RWPE1 (cell line): ENCODE data around the gene MDC1.
A peak's percentile ranks its signal among the peaks of the same experiment; 100 is the strongest.

Experiments
- CTCF ChIA-PET: fragments of 350-600 bp; sonication (Branson Sonifier 250); formaldehyde crosslinking; extraction: SDS; loops from one replicate; lab custom pipeline; 2021; lab: Yijun Ruan, JAX
- POLR2A ChIA-PET: fragments of 400-600 bp; formaldehyde crosslinking; extraction: SDS; loops from one replicate; lab custom pipeline; 2020; ENCODE audit warnings: antibody characterized with exemption; ENCODE audit not compliant: low non-redundant PET; lab: Yijun Ruan, JAX
- DNase-seq: peaks from one replicate; pipeline ENCODE4 v3.0.0; 2012; ENCODE audit warnings: low spot score
- H3K27ac ChIP-seq: fragments of 450-650 bp; 2 replicates; pipeline ENCODE4 v1.5.1; 2017
- TF ChIP-seq, protein P1 (sequence below): fragments of 450-650 bp; conservative IDR thresholded peaks from 2 replicates; pipeline ENCODE4 v1.5.1; 2017; ENCODE audit warnings: low read depth, mild to moderate bottlenecking

The MDC1 gene

DNA sequence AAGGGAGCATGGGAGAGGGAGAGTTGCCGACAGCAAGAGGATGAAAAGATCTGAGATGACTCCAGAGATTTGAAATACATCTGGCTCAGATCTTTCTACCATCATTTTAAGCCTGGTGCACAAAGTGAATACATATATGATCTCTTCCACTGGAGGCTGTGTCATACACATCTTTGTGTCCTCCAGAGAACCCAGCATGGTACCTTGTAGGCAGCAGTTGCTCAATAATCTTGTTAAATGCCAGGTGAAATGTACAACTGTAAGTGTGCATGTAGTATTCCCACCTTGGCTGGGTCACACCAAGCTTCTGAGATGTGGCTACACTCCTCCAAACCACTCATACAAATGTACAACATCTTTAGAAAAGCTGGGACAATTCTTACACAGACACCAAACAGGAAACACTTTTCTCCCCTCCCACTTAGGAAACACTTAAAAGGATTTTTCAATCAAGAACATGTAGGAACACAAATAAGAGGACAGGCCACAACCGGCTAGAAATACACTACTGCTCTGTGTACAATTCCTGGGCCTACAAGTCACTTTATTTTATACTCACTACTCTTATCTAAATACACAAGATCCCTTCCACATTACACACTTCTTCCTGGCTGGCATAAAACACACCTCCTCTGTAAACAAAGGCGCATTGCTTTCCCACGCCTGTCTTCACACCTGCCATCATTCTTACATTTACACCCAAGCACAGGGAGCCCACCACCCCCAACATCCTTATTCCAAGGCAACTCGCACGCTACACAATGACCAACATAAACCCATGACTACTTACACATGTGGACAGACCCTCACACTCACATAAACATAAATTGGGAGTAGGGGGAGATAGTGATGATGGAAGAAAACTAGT lies 31.1 kb upstream of the MDC1 start:
- DNase-seq: no peak
- H3K27ac ChIP-seq: peak overlapping the region; percentile 85
- POLR2A ChIA-PET: no interaction called here
- CTCF ChIA-PET: interaction anchor here (0.6 to 0.8 kb wide), 3 partner anchors 31 to 154 kb away, joined by 3 to 5 read pairs (median 4); no protein-coding TSS in a partner anchor
- TF ChIP-seq, protein P1, sequence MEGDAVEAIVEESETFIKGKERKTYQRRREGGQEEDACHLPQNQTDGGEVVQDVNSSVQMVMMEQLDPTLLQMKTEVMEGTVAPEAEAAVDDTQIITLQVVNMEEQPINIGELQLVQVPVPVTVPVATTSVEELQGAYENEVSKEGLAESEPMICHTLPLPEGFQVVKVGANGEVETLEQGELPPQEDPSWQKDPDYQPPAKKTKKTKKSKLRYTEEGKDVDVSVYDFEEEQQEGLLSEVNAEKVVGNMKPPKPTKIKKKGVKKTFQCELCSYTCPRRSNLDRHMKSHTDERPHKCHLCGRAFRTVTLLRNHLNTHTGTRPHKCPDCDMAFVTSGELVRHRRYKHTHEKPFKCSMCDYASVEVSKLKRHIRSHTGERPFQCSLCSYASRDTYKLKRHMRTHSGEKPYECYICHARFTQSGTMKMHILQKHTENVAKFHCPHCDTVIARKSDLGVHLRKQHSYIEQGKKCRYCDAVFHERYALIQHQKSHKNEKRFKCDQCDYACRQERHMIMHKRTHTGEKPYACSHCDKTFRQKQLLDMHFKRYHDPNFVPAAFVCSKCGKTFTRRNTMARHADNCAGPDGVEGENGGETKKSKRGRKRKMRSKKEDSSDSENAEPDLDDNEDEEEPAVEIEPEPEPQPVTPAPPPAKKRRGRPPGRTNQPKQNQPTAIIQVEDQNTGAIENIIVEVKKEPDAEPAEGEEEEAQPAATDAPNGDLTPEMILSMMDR: no peak

DNA sequence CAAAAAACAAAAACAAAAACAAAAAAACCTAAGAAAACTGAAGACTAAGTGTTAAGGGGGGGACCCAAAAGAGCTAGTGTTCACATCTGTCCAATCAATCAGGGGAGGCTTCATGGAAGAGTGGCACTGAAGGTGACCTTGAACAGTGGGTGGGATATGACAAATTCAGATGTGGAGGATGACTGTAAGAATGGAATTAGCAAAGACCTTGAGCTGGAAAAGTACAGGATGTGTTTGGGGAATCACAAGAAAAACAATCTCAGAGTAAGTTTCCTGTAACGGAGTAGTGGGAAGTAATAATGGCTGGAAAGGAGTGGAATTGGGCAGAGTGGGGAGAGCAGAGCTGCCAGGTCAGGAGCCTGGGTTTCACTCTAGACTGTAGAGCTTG lies 30.2 kb upstream of the MDC1 start:
- DNase-seq: no peak
- POLR2A ChIA-PET: no interaction called here
- H3K27ac ChIP-seq: peak overlapping the region; percentile 51
- TF ChIP-seq, protein P1: no peak
- CTCF ChIA-PET: interaction anchor here (0.6 to 0.8 kb wide), 2 partner anchors 35 to 71 kb away, joined by 4 to 7 read pairs; no protein-coding TSS in a partner anchor

DNA sequence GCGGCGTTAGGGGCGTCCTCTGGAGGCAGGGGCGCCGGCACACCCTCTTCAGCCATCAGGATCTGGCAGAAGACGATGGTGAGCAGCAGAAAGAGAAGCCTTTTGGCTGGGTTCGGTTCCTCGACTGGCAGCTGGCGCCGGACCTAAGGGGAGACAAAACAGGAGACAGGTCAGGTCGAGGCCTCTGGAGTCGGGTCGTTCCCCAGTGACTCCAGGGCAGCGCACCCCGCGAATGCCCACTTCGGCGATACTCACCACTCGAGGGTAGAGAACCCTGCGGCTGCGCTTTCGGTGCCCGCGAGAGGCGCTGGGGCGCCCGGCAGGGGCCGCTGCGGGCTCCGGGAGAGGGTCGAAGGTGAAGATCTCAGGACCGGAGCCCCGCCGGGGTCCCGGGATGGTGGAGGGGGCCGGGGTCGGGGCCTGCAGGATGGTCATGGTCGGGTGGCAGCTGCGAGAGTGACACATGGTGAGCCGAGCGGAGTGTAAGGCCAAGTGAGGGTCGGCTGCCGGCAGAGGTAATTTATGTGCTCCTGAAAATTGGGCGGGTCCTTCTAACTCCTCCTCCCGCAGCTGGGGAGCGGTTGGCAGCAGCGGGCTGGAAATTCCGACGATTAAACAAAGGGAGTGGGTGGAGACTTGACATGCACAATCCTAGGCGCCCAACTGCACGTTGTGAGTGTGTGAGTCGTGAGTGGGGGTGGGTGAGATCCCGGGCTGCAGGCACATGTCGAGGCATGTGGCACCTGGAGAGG lies 27.1 kb upstream of the MDC1 start, which contains the start of gene IER3:
Gene IER3 (minus strand): TSS at position 494 of the 752 bp plus-strand sequence. CDS start 29 bp downstream, at position 465.
- ChIA-PET POLR2A (interaction anchor here (1.0 to 1.4 kb wide), 6 partner anchors 8 to 138 kb away, joined by 3 to 11 read pairs (median 6); no protein-coding TSS in a partner anchor), CTCF (interaction anchor here (0.7 to 1.2 kb wide), 6 partner anchors 8 to 134 kb away, joined by 3 to 5 read pairs (median 4); no protein-coding TSS in a partner anchor)
- TF ChIP-seq, protein P1: peak; percentile 43
- peak within 1 kb of the TSS; percentile 94 for H3K27ac ChIP-seq
- DNase-seq: peak; percentile 84

DNA sequence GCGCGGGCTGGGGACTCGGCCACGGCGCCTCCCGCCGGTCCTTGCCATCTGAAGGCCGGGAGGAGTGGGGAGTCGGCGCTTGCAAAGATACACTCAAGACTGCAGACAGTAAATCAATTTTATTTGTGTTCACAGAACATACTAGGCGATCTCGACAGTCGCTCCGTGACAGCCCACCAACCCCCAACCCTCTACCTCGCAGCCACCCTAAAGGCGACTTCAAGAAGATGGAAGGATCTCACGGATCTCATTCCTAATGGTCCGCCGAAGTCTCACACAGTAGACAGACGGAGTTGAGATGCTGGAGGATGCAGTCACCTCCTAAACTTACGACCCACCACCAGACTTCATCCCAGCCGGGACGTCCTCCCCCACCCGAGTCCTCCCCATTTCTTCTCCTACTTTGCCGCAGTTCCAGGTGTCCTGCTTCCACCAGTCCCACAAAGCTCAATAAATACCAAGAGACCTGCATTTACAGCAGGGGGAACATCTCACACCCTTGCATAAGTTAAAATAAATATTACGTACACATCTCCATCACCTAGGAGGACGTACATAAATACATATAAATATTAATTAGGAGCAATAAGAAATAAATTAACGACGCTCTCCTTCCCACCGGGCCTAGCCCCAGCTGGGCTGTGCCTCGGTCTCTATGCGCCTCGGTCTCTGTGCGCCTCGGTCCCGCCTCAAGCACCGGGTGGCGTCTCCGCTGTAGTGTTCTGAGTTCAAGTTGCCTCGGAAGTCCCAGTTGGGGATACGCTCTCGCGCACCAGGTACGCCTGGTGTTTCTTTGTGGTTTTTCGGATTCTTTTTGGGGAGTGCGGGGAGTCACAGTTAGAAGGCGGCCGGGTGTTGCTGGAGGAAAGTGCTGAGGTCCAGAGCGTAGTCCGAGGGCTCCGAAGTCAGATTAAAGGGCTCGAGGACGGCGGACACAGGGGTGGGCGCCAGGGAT lies 26.3 kb upstream of the MDC1 start:
- ChIA-PET CTCF (interaction anchor here (0.7 to 1.5 kb wide), 5 partner anchors 9 to 133 kb away, joined by 3 to 5 read pairs (median 4); no protein-coding TSS in a partner anchor), POLR2A (interaction anchor here (1.0 to 1.8 kb wide), 5 partner anchors 9 to 139 kb away, joined by 3 to 11 read pairs (median 8); no protein-coding TSS in a partner anchor)
- peak overlapping the region; percentile 94 for H3K27ac ChIP-seq
- no peak for DNase-seq
- TF ChIP-seq, protein P1: no peak

DNA sequence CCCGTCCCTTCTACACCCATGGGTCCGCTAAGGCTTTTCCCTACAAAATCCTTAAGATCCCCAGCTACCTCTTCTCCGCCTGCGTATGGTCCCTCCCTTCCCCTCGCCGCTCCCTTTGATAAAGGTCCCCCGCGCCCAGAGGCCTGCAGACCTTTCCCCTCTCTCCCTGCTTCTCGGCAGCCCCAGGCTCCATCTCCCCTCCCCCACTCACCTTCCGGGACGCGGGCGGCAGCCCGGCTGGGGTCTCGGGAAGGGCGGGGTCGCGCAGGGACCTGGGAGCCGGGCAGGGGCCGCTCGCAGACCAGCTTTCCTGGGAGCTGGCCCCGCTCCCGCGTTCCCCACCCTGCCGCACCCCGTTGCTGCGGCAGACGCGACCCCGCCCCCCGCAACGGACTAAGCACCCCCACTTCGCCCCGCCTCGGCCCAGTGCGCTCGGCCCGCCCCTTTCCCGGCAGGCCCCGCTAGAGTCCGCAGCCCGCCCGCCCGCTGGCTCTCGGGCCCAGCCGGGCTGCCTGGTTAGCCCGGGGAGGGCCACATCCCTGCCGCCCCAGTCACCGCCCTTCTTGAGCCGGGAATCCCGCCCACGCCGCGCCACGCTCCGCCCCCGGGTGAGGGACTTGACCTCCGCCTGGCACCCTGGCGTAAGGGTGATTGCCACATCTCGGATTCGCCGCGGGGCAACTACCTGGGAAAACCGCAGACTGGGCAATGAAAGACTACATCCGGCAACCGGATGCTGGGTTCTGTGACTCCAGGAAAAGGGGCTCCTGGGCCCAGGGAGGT lies 25.4 kb upstream of the MDC1 start, which contains the start of gene FLOT1:
Gene FLOT1 (minus strand): TSS at position 372 of the 783 bp plus-strand sequence. CDS start 498 bp downstream, outside the sequence.
- CTCF ChIA-PET: interaction anchor here (0.6 to 1.5 kb wide), 5 partner anchors 12 to 134 kb away, joined by 3 to 7 read pairs (median 4); no protein-coding TSS in a partner anchor
- DNase-seq: peak; percentile 95
- TF ChIP-seq, protein P1: no peak
- peak within 1 kb of the TSS; percentile 94 for H3K27ac ChIP-seq
- POLR2A ChIA-PET: interaction anchor here (0.7 to 1.8 kb wide), 5 partner anchors 10 to 78 kb away, joined by 3 to 8 read pairs (median 4); no protein-coding TSS in a partner anchor
